Esophagus squamous epithelium (tissue), 4 donors: Measurements from ENCODE around the gene CNTN2.

Source experiments
- CTCF ChIP-seq, 6 experiments: fragments of 450-650 bp in 4 of 6; fragments of 200-600 bp in 2 of 6; sonication (generic) in 2 of 6; IDR thresholded peaks; one replicate each; pipeline ENCODE4 v1.5.1; 2016 to 2019; ENCODE audit warnings: antibody characterized with exemption in 6 of 6, mild to moderate bottlenecking in 4 of 6, moderate library complexity in 4 of 6
- POLR2A ChIP-seq, 4 donors: fragments of 450-650 bp; IDR thresholded peaks; one replicate each; pipeline ENCODE4 v1.6.1; 2017; ENCODE audit warnings: antibody characterized with exemption in 4 of 4, mild to moderate bottlenecking in 4 of 4, moderate library complexity in 3 of 4

- TF ChIP-seq CTCF (IDR thresholded peaks at IDR 0.05) (no peak), POLR2A (IDR thresholded peaks at IDR 0.05) (no peak)
Measured at GRCh38 chr1:205013683-205014367, 29.2 kb upstream of the CNTN2 start.
